ENCODE measurements around the gene SPATA2. TPM values are rescaled to one million over a fixed set of nuclear protein-coding genes. Genes with fewer than 3 reads are reported as not detected.

The SPATA2 gene
- total RNA-seq, 2 experiments from 2014 or later: 7.4 to 8.2 TPM

DNA sequence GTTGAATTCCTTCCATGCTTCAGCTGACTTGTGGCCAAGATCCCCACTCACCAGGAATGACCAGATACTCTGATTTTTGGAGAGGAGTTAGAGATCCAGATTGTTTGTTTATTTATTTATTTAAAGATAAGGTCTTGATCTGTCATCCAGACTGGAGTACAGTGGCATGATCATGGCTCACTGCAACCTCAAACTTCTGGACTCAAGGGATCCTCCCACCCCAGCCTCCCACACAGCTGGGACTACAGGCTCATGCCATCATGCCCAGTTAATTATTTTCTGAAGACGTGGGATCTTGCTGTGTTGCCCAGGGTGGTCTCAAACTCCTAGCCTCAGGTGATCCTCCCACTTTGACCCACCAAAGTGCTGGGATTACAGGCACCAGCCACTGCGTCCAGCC is 4.1 kb upstream of the SPATA2 start:
- Mint-ChIP-seq H3K4me1 (peaks cover 17% of the 10 kb centered on the region), H3K9me3 (no peaks in the 10 kb centered on the region), H3K27ac (no peak overlapping the region), H3K4me3 (no peak overlapping the region), H3K27me3 (no peaks in the 10 kb centered on the region), H3K36me3 (ENCODE audit: low read depth) (no peaks in the 10 kb centered on the region)
- DNase-seq: no peak
- CTCF ChIA-PET: interaction anchor here (0.9 kb wide), 1 partner anchor 307 kb away, joined by 3 read pairs; no protein-coding TSS in a partner anchor
- POLR2A ChIA-PET: no interaction called here

DNA sequence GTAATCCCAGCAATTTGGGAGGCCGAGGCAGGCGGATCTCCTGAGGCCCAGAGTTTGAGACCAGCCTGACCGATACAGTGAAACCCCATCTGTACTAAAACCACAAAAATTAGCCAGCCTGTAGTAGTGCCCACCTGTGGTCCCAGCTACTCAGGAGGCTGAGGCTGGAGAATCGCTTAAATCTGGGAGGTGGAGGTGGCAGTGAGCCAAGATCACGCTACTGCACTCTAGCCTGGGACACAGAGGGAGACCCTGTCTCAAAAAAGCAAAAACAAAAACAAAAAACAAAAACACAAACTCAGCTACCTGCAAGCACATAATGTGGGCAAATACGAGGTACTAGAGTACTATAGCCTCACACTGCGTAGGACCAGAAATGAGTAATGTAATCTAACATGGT is 3.7 kb upstream of the SPATA2 start:
- ChIA-PET POLR2A (no interaction called here), CTCF (interaction anchor here (0.9 to 1.1 kb wide), 2 partner anchors 8 to 307 kb away, joined by 3 read pairs; no protein-coding TSS in a partner anchor)
- Mint-ChIP-seq H3K27me3 (no peaks in the 10 kb centered on the region), H3K4me1 (peaks cover 21% of the 10 kb centered on the region), H3K4me3 (no peak overlapping the region), H3K36me3 (ENCODE audit: low read depth) (no peaks in the 10 kb centered on the region), H3K9me3 (no peaks in the 10 kb centered on the region), H3K27ac (no peak overlapping the region)
- no peak for DNase-seq

DNA sequence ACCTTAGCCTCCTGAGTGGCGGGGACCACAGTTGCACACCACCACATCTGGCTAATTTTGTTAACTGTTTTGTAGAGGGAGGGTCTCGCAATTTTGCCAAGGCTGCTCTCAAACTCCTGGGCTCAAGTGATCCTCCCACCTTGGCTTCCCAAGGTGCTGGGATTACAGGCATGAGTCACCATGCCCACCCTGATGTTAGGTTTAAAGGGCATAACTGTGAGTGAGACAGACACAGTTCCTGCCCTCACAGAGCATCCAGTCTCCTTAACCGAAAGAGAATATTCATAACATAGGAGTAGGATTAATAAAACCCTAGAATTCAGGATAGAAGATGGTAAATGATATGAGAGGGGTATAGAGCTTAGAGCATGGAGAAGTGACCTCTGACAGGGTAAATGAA is 3.1 kb upstream of the SPATA2 start:
- H3K27ac Mint-ChIP-seq: no peak overlapping the region
- no peaks in the 10 kb centered on the region for H3K36me3 Mint-ChIP-seq (ENCODE audit: low read depth)
- no peak overlapping the region for H3K4me3 Mint-ChIP-seq
- H3K27me3 Mint-ChIP-seq: no peaks in the 10 kb centered on the region
- DNase-seq: no peak
- CTCF ChIA-PET: interaction anchor here (1.1 kb wide), 1 partner anchor 9 kb away, joined by 3 read pairs; no protein-coding TSS in a partner anchor
- H3K4me1 Mint-ChIP-seq: peaks cover 27% of the 10 kb centered on the region
- POLR2A ChIA-PET: no interaction called here
- H3K9me3 Mint-ChIP-seq: no peaks in the 10 kb centered on the region

DNA sequence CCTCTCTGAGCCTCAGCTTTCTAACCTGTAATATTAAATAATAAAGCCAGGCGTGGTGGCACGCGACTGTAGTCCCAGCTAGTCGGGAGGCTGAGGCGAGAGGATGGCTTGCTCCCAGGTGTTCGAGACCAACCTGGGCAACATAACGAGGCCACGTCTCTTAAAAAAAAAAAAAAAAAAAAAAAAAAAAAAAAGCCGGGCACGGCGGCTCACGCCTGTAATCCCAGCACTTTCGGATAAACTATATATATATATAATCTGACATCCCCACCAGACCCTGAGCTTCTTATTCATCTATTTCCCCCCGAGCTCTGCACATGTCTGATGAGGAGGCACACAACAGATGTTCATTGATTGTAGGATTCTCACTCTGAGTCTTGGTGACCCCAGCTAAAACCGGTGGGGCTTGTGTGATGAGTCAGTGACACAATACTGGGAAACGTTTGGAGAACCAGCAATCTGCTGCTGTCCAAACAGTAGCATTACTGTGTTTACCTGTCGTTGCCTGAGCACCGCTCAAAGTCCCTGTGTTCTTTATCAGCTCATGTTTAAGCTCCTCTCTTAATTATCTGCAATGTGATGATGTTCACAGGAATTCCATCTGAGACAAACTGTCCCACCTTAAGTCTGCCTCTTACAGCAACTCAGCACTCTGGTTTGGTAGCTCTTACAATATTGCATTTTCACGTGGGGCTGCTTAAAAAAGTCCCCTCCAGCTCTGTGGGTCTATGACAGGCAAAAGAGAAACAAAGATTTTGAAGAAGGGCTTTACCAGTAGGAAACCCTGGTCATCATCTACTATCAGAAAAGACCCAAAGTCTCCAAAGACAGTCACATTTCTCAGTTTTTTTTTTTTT is 1.0 kb upstream of the SPATA2 start:
- Mint-ChIP-seq H3K27me3 (no peaks in the 10 kb centered on the region), H3K4me3 (peak overlapping the region; percentile 91), H3K27ac (peak overlapping the region; percentile 99), H3K36me3 (ENCODE audit: low read depth) (no peaks in the 10 kb centered on the region), H3K4me1 (peaks cover 33% of the 10 kb centered on the region), H3K9me3 (no peaks in the 10 kb centered on the region)
- POLR2A ChIA-PET: no interaction called here
- no peak for DNase-seq
- CTCF ChIA-PET: interaction anchor here (0.6 to 1.3 kb wide), 7 partner anchors 13 to 584 kb away, joined by 3 to 5 read pairs (median 3); partner anchors contain the start of gene RNF114

DNA sequence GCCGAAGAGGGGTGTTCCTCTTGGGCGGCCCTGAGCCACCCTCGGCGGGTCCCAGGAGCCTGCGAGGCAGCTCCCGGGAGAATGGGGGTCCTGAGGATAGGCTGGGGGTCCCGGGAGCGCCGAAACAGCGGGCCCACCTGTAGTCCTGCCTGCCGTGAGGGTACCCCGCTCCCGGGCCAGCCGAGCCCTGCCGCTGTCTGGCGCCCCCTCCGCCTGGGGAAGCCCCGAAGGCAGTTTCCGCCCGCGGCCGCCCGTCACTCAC is 280 bp downstream of the SPATA2 start:
- Mint-ChIP-seq H3K27ac (peak overlapping the region; percentile 99), H3K36me3 (ENCODE audit: low read depth) (no peaks in the 10 kb centered on the region), H3K27me3 (no peaks in the 10 kb centered on the region), H3K9me3 (no peaks in the 10 kb centered on the region), H3K4me1 (peaks cover 33% of the 10 kb centered on the region), H3K4me3 (peak overlapping the region; percentile 91)
- no peak for DNase-seq
- POLR2A ChIA-PET: no interaction called here
- CTCF ChIA-PET: no interaction called here

DNA sequence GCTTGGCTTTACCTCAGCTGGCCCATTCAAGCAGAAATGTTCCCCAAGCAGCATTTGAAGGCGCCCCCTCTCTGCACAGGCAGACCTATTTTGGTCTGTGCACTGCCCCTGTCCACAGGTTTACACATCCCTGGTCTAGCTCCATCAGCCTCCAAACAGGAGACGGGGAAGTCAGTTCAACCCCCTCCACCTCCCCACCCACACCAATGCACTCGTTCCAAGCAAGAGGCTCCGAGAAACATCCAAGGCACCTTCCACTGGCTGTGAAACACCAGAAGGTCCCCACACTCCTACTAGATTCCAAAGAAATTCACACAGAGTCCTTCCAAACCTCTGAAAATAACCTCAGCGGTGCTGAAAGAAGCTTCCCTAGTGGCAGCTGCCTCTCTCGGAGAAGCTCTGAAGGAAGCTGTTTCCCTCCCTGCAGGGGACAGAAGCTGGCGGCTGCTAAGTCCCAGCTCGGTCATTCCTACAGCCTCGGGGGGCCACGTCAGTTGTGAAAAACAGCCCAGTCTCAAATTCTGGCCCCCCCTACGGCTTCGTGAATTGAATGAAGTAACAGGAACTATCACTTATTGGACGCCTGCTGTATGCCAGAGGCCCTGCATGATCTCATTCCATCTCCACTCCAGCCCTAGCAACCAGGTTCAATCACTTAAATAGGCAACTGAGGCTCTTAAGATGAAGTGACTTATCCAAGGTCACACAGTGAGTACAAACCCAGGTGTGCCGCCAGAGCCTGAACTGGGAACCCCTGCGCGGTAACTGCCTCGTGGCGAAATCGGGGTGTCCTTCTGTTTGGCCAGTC is 815 bp downstream of the SPATA2 start:
- H3K36me3 Mint-ChIP-seq (ENCODE audit: low read depth): no peaks in the 10 kb centered on the region

DNA sequence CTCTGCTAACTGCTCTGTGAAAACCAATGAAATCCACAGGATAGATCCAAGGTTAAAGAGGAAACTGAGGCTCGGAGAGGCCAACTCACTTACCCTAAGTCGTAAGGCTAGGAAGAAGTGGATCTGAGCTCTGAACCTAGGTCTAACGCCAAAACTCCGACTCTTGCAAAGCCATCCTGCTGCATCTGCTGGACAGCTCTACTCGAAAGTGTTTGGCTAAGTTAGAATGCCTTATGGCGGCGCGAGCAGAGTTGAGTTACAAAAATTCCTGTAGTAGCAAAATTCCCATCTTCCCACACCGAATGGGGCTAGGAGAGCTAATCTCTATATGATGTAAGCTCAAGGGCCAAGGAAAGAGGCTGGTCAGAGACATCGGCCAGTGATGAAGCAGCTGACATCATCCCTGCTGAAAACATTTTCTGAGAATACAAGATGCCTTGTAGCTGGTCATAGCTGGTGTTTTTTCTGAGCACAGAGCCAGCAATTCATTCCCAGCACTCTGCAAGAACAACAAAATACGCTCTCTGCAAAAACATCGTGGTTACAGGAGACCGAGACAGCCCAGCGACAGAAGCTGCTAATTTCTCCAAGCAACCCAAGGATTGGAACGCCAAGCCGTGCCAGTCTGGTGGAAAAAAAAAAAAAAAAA is 1.8 kb downstream of the SPATA2 start:
- POLR2A ChIA-PET: interaction anchor here (0.8 kb wide), 1 partner anchor 40 kb away, joined by 3 read pairs; no protein-coding TSS in a partner anchor
- no peak for DNase-seq
- no peaks in the 10 kb centered on the region for H3K9me3 Mint-ChIP-seq
- H3K27me3 Mint-ChIP-seq: no peaks in the 10 kb centered on the region
- peak overlapping the region; percentile 91 for H3K4me3 Mint-ChIP-seq
- H3K4me1 Mint-ChIP-seq: peaks cover 33% of the 10 kb centered on the region
- H3K27ac Mint-ChIP-seq: peak overlapping the region; percentile 99
- no peaks in the 10 kb centered on the region for H3K36me3 Mint-ChIP-seq (ENCODE audit: low read depth)
- CTCF ChIA-PET: interaction anchor here (0.6 to 2.3 kb wide), 13 partner anchors 9 to 1176 kb away, joined by 3 to 5 read pairs (median 3); no protein-coding TSS in a partner anchor

More for the DNA sequence above, 815 bp downstream of the SPATA2 start:
- DNase-seq: peak; percentile 32
- ChIA-PET CTCF (interaction anchor here (0.6 to 2.3 kb wide), 6 partner anchors 12 to 310 kb away, joined by 3 to 5 read pairs (median 3); no protein-coding TSS in a partner anchor), POLR2A (no interaction called here)
- H3K27me3 Mint-ChIP-seq: no peaks in the 10 kb centered on the region
- H3K4me1 Mint-ChIP-seq: peaks cover 33% of the 10 kb centered on the region
- H3K9me3 Mint-ChIP-seq: no peaks in the 10 kb centered on the region
- H3K27ac Mint-ChIP-seq: peak overlapping the region; percentile 99
- peak overlapping the region; percentile 91 for H3K4me3 Mint-ChIP-seq

DNA sequence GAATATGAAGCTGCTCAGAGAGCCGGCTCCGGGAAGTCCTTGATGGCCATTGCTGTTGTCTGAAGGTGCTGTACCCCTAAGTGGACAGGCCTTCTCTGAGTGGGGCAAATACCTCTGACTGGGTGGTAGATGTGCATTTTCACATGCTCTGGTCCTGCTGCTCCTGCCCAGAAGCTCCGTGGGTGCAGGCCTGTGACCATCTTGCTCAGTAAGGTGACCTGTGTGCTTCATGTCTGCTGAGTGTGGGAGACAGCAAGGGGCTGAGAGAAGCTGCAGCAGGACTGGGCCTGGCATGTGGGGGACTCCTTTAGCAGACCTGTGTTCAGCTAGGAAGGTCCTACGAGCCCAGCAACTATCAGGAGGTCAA is 5.0 kb downstream of the SPATA2 start:
- H3K36me3 Mint-ChIP-seq (ENCODE audit: low read depth): peaks cover 10% of the 10 kb centered on the region
- peaks cover 21% of the 10 kb centered on the region for H3K4me1 Mint-ChIP-seq
- no peak overlapping the region for H3K27ac Mint-ChIP-seq
- DNase-seq: no peak
- H3K27me3 Mint-ChIP-seq: no peaks in the 10 kb centered on the region
- no peaks in the 10 kb centered on the region for H3K9me3 Mint-ChIP-seq
- POLR2A ChIA-PET: no interaction called here
- no peak overlapping the region for H3K4me3 Mint-ChIP-seq
- CTCF ChIA-PET: interaction anchor here (1.4 kb wide), 2 partner anchors 9 to 43 kb away, joined by 3 read pairs; no protein-coding TSS in a partner anchor

DNA sequence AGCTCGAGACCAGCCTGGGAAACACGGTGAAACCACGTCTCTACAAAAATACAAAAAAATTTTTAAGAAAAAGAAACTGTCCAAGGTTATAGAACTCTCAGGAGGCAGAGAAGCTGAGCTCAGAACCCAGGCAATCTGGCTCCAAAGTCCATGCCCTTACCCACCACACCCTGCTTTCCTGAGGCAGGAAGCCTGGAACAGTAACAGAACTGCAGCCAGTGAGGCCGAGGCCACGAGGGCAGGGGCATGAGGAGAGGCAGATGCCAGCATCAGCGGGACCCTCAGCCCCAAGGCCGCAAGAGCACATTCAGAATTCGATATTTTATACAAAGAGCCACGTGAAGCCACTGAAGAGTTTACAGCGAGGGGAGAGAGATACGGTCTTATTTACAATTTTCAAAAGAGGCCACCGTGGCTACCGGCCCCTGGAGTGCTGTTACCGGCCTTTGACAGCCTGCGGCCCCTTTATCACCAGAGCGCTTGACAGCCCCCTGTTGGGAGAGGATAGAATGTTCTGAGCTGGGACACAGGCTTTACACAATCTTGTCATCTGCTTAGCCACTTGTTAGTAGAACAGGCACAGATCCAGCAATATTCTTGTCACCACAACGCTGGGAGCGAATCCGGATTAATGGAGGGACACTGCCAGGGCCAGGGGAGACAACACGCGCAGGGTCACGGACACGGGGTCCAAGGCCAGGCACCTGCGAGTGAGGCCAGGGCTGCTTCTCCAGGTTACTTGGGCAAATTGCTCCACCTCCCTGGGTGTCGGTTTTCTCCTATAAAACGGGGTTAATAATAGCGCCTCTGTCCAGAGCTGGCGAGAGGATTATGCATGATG is 5.6 kb downstream of the SPATA2 start:
- no peaks in the 10 kb centered on the region for H3K9me3 Mint-ChIP-seq
- no peak for DNase-seq
- ChIA-PET CTCF (interaction anchor here (0.7 to 1.4 kb wide), 2 partner anchors 8 to 61 kb away, joined by 3 read pairs; no protein-coding TSS in a partner anchor), POLR2A (no interaction called here)
- H3K4me3 Mint-ChIP-seq: no peak overlapping the region
- peaks cover 19% of the 10 kb centered on the region for H3K4me1 Mint-ChIP-seq
- H3K36me3 Mint-ChIP-seq (ENCODE audit: low read depth): peaks cover 13% of the 10 kb centered on the region
- no peaks in the 10 kb centered on the region for H3K27me3 Mint-ChIP-seq
- H3K27ac Mint-ChIP-seq: peak overlapping the region; percentile 54

DNA sequence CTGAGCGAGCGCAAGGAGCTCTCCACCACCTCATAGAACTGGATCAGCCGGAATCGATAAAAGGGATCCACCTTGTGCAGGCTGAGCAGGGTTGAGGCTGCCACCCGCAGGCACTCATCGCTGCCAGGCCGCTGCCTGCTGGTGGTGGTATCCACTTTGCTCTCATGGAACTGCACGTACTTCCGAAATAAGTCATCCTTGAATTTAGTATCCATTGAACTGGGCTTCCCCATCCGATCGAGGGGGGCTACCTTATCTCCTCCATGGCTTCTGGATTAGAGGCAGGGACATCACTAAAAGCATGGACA is 7.1 kb downstream of the SPATA2 start:
- ChIA-PET POLR2A (no interaction called here), CTCF (no interaction called here)
- peaks cover 15% of the 10 kb centered on the region for H3K36me3 Mint-ChIP-seq (ENCODE audit: low read depth)
- no peaks in the 10 kb centered on the region for H3K27me3 Mint-ChIP-seq
- H3K9me3 Mint-ChIP-seq: no peaks in the 10 kb centered on the region
- no peak overlapping the region for H3K27ac Mint-ChIP-seq
- no peak overlapping the region for H3K4me3 Mint-ChIP-seq
- no peak for DNase-seq
- H3K4me1 Mint-ChIP-seq: peaks cover 5% of the 10 kb centered on the region

DNA sequence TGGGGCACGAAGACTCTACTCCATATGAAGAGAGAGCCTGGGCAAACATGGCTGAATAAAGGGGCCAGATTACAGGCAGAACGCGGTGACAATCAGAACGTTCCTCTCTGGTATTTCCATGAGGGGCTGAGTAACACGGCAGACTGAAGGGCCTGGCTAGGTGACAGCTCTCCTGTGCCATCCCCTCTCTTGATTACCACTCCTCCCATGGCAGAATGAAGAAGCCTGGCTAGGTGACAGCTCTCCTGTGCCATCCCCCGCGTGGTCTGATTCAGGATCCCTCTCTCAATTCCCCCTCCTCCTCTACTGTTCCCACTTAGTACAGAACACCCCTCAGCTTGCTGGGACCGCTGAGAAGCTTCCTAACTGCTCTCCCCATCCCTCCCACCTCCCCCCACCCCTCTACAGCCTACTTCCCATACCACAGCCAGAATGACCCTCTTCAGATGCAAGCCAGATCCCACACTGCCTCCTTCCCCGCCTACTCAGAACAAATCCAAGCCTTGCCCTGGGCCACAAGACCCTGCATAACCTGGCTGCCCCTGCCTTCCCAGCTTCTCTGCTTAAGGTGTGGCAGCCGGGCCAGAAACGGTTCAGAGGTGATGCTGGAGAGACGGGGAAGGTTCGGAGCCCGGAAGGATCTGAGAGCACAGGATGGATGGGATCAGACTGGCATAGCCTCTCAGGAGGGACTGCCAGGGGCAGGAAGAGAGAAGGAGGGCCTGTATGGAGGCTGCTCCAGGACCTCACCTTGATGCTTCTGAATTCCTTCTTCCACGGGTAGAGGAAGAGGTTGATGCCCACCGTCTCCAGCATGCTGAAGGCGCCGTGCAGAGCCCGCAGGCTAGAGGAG is 7.7 kb downstream of the SPATA2 start:
- peak overlapping the region; percentile 22 for H3K27ac Mint-ChIP-seq
- CTCF ChIA-PET: interaction anchor here (0.9 kb wide), 1 partner anchor 27 kb away, joined by 6 read pairs; no protein-coding TSS in a partner anchor
- no peaks in the 10 kb centered on the region for H3K9me3 Mint-ChIP-seq
- peaks cover 15% of the 10 kb centered on the region for H3K36me3 Mint-ChIP-seq (ENCODE audit: low read depth)
- DNase-seq: no peak
- POLR2A ChIA-PET: no interaction called here
- no peak overlapping the region for H3K4me3 Mint-ChIP-seq
- H3K4me1 Mint-ChIP-seq: peaks cover 3% of the 10 kb centered on the region
- H3K27me3 Mint-ChIP-seq: no peaks in the 10 kb centered on the region
